SU-DHL-6 (cell line): ENCODE results near the gene SYT8.

Experiments
- H2AFZ ChIP-seq: fragments of 200-600 bp; sonication (generic); 2 replicates; pipeline ENCODE4 v1.6.1; 2014; ENCODE audit warnings: low read depth, mild to moderate bottlenecking, moderate library complexity, mixed read lengths, antibody characterized with exemption, low read length; ENCODE audit not compliant: severe bottlenecking
- H3F3A ChIP-seq: fragments of 200-600 bp; shearing (Covaris generic); 2 replicates; pipeline ENCODE4 v1.6.0; 2016; ENCODE audit warnings: antibody characterized with exemption, mild to moderate bottlenecking; ENCODE audit not compliant: insufficient read depth
- H3K27ac ChIP-seq: fragments of 200-600 bp; sonication (generic); 2 replicates; pipeline ENCODE4 v1.5.1; 2016; ENCODE audit warnings: low read depth, mild to moderate bottlenecking, low read length, moderate library complexity, mixed read lengths
- H3K27me3 ChIP-seq: fragments of 200-600 bp; sonication (generic), shearing (Covaris generic); 2 replicates; pipeline ENCODE4 v1.6.0; 2014; ENCODE audit warnings: mild to moderate bottlenecking, low read length
- H3K36me3 ChIP-seq: fragments of 200-600 bp; sonication (generic); 2 replicates; pipeline ENCODE4 v1.6.1; 2014; ENCODE audit warnings: mild to moderate bottlenecking, low read length, mixed read lengths
- H3K4me2 ChIP-seq: fragments of 300-600, 200-600 bp; shearing (Covaris generic), sonication (generic); 2 replicates; pipeline ENCODE4 v1.6.0; 2014; ENCODE audit warnings: low read length, low read depth, mild to moderate bottlenecking; ENCODE audit not compliant: poor library complexity, severe bottlenecking
- H3K4me3 ChIP-seq: fragments of 200-600 bp; sonication (generic); 2 replicates; pipeline ENCODE4 v1.5.1; 2014; ENCODE audit warnings: antibody characterized with exemption, low read length, mild to moderate bottlenecking, mixed read lengths; ENCODE audit not compliant: insufficient read depth, poor library complexity, severe bottlenecking
- H3K79me2 ChIP-seq: fragments of 200-600 bp; sonication (generic); 2 replicates; pipeline ENCODE4 v1.6.1; 2014; ENCODE audit warnings: mild to moderate bottlenecking, low read length, moderate library complexity; ENCODE audit not compliant: insufficient read depth
- H3K9ac ChIP-seq: fragments of 200-600 bp; sonication (generic); 2 replicates; pipeline ENCODE4 v1.7.0; 2014; ENCODE audit warnings: mild to moderate bottlenecking, low read length
- H3K9me2 ChIP-seq: fragments of 200-600 bp; sonication (generic); replicated peaks from 2 replicates; pipeline ENCODE4 v1.6.1; 2014; ENCODE audit warnings: low read length; ENCODE audit not compliant: insufficient read depth
- H3K9me3 ChIP-seq: fragments of 200-600 bp; sonication (generic); 2 replicates; pipeline ENCODE4 v1.6.1; 2014; ENCODE audit warnings: low read length, mixed read lengths; ENCODE audit not compliant: insufficient read depth
- H4K20me1 ChIP-seq: fragments of 200-600 bp; sonication (generic); 2 replicates; pipeline ENCODE4 v1.6.1; 2014; ENCODE audit warnings: low read depth, mild to moderate bottlenecking, antibody characterized with exemption, low read length, moderate library complexity, mixed read lengths
- CTCF ChIP-seq: fragments of 200-600 bp; sonication (generic); IDR thresholded peaks from one replicate; pipeline ENCODE4 v1.5.1; 2017; ENCODE audit warnings: antibody characterized with exemption, mild to moderate bottlenecking, low read length, moderate library complexity; ENCODE audit not compliant: insufficient read depth, poor library complexity, severe bottlenecking
- EZH2phosphoT487 ChIP-seq: fragments of 200-600 bp; sonication (generic), shearing (Covaris generic); conservative IDR thresholded peaks from 2 replicates; pipeline ENCODE4 v1.6.1; 2018; ENCODE audit warnings: mild to moderate bottlenecking, antibody characterized with exemption, low read length, moderate library complexity, mixed read lengths

The SYT8 gene

GRCh38 chr11:1861435-1862411, 26.9 kb downstream of the SYT8 start:
- H2AFZ ChIP-seq: no peak overlapping the region
- no peaks in the 10 kb centered on the region for H3F3A ChIP-seq
- no peak overlapping the region for H3K4me3 ChIP-seq
- H3K9me2 ChIP-seq: no peaks in the 10 kb centered on the region
- H3K9me3 ChIP-seq: no peaks in the 10 kb centered on the region
- no peaks in the 10 kb centered on the region for H3K27me3 ChIP-seq
- H3K27ac ChIP-seq: no peak overlapping the region
- no peak overlapping the region for H3K4me2 ChIP-seq
- no peaks in the 10 kb centered on the region for H3K36me3 ChIP-seq
- no peak overlapping the region for H3K9ac ChIP-seq
- H3K79me2 ChIP-seq: peaks cover 3% of the 10 kb centered on the region; the same call in 1 of the 2 replicates
- peaks cover 12% of the 10 kb centered on the region; the same call in 1 of the 2 replicates for H4K20me1 ChIP-seq
- TF ChIP-seq CTCF (no peak), EZH2phosphoT487 (no peak)

- Histone ChIP-seq H3K36me3 (no peaks in the 10 kb centered on the region), H3K27ac (no peak overlapping the region), H3F3A (no peaks in the 10 kb centered on the region), H3K4me2 (no peak overlapping the region), H3K9me2 (no peaks in the 10 kb centered on the region), H2AFZ (no peak overlapping the region), H3K4me3 (no peak overlapping the region), H3K79me2 (peaks cover 3% of the 10 kb centered on the region; the same call in 1 of the 2 replicates), H4K20me1 (peaks cover 12% of the 10 kb centered on the region; the same call in 1 of the 2 replicates), H3K9me3 (no peaks in the 10 kb centered on the region), H3K9ac (no peak overlapping the region), H3K27me3 (no peaks in the 10 kb centered on the region)
- TF ChIP-seq EZH2phosphoT487 (no peak), CTCF (no peak)
Measured at GRCh38 chr11:1862588-1863351, 28.0 kb downstream of the SYT8 start.

- Histone ChIP-seq H3K27me3 (no peaks in the 10 kb centered on the region), H3K4me2 (no peak overlapping the region), H3K9ac (no peak overlapping the region), H3K27ac (no peak overlapping the region), H2AFZ (no peak overlapping the region), H3K9me3 (no peaks in the 10 kb centered on the region), H3K4me3 (no peak overlapping the region), H4K20me1 (peaks cover 12% of the 10 kb centered on the region; the same call in 1 of the 2 replicates), H3F3A (no peaks in the 10 kb centered on the region), H3K9me2 (no peaks in the 10 kb centered on the region), H3K36me3 (no peaks in the 10 kb centered on the region), H3K79me2 (peaks cover 3% of the 10 kb centered on the region; the same call in 1 of the 2 replicates)
- TF ChIP-seq EZH2phosphoT487: no peak
- TF ChIP-seq CTCF: no peak
Measured at GRCh38 chr11:1863352-1864216, 28.8 kb downstream of the SYT8 start.
